Stimulated activated CD8-positive, alpha-beta memory T cell treated with anti-CD3 and anti-CD28 coated beads, Interleukin-7, amount 100 ng/mL, for 1 hour (primary cell): ENCODE data around the gene KLHL2.

ENCODE experiments used
- DNase-seq, 2 donors: peaks; one replicate each; pipeline ENCODE4 v3.0.0-alpha.2; 2020; ENCODE audit warnings: low read depth in 2 of 2

The KLHL2 gene

GRCh38 chr4:165368114-165368513 is 160.8 kb downstream of the KLHL2 start:
- no peak for DNase-seq

GRCh38 chr4:165368567-165368966 is 161.2 kb downstream of the KLHL2 start:
- no peak for DNase-seq

DNA sequence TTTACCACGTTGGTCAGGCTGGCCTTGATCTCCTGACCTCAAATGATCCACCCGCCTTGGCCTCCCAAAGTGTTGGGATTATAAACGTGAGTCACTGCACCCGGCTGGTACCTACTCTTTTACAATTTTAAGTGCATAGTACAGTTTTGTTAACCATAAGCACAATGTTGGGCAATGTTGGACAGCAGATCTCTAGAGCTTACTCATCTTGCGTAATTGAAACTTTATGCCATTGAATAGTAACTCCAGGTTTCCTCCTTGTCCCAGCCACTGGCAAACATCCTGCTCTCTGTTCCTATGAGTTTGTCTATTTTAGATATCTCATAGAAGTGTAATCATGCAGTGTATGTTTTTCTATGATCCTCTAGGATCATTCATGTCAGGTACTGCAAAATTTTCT is 162.2 kb downstream of the KLHL2 start:
- DNase-seq = no peak

- no peak for DNase-seq
Measured at GRCh38 chr4:165370530-165370929, 163.2 kb downstream of the KLHL2 start.
